IPS-NIHi11 (cell line): ENCODE measurements around the gene KRTAP4-8.
"Not testable (repeated sequence)": the region's sequence is repeated elsewhere in the genome, so short reads cannot be mapped to it uniquely, and the experiment has no call there.

Experiments used
- DNase-seq: peaks from one replicate; pipeline ENCODE4 v3.0.0; 2012; ENCODE audit warnings: mixed read lengths, low spot score

The KRTAP4-8 gene

DNA sequence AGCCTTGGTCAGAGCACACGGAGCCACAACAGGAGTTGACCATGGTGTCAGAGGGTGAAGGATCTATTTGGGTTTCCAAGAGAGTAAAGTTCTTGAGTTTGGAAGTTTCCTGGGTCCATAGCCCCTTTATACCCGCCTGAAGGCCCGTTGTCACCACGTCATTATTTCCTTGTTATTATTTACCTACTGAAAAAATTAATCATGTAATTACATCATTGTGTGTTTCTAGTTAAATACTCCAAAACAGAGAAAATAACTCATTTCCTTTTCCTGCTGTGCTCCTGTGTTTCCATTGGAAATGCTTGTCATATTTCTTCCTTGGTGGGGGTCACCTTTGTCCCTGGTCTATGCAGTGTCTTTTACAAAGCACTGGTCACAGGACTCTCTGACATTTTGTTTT lies at the start of gene KRTAP4-8:
Gene KRTAP4-8 (minus strand): TSS at position 101 of the 400 bp plus-strand sequence. CDS start 58 bp downstream, at position 43.
- no peak for DNase-seq

DNA sequence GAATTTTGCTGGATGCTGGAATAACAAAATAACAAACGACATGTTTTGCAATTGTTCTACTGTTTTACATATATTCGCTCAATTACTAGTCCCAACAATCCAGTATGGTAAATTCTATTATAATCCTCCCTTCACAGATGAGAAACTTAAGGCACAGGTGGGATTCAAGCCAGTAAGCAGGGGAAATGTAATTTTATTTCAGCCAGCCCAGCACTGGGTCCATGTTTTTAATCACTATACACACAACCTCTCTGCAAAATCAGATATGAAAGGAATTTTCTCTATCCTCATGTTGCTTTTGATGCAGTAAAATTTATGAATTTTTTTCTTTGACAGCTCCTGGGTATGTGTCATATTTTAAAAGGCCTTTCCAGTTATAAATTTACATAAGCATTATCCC lies 47.3 kb upstream of the KRTAP4-8 start:
- no peak for DNase-seq

DNA sequence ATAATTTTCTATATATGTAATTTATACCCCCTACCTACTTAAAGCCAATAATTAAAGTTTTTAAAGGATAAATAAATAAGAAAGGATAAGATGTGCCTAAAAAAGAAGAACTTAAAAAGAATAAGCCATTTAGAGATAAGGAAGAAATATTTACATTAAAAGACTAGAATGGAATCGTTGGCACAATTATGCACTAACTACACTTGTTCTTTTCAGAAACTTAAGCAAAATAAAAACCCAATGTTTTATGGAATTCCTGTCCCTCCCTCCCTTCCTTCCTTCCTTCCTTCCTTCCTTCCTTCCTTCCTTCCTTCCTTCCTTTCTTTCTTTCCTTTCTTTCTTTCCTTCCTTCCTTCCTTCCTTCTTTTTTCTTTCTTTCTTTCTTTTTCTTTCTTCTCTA lies 46.9 kb upstream of the KRTAP4-8 start:
- DNase-seq: no peak

GRCh38 chr17:41141361-41141760 lies 43.4 kb upstream of the KRTAP4-8 start:
- no peak for DNase-seq

GRCh38 chr17:41140360-41141131 lies 42.6 kb upstream of the KRTAP4-8 start, which contains the start of gene KRTAP4-6:
Gene KRTAP4-6, minus strand, starts transcription at chr17:41140544. Its CDS starts 57 bp downstream, at chr17:41140487.
- no peak for DNase-seq

GRCh38 chr17:41139865-41140264 lies 41.9 kb upstream of the KRTAP4-8 start:
- DNase-seq: not testable (repeated sequence)

GRCh38 chr17:41133880-41134735 lies 36.2 kb upstream of the KRTAP4-8 start:
- DNase-seq: no peak

- no peak for DNase-seq
Measured at GRCh38 chr17:41131979-41132378, 34.0 kb upstream of the KRTAP4-8 start.

DNA sequence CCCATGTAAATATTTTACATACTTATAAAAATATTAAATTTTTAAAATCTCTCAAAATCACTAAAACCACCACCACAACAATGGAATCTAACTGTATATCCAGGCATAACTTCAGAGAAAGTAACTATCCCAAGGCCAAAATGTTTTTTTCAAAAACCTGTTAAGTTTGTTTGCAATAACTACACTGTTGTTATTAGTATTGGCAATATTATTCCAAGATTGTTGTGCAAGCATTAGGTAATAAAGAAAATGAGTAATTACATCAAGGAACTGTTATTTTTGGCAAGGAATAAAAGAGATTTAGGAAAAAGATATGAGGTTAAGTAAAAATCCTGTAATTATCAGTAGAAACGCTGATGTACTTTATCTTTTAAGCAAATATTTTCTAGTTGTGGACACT lies 29.4 kb upstream of the KRTAP4-8 start:
- no peak for DNase-seq

GRCh38 chr17:41126412-41126811 lies 28.5 kb upstream of the KRTAP4-8 start:
- DNase-seq: no peak

- DNase-seq: no peak
Measured at GRCh38 chr17:41125064-41125463, 27.1 kb upstream of the KRTAP4-8 start.

- not testable (repeated sequence) for DNase-seq
Measured at GRCh38 chr17:41123991-41124371, 26.0 kb upstream of the KRTAP4-8 start, which contains the start of gene KRTAP4-12. Gene KRTAP4-12, minus strand, starts transcription at chr17:41124182. Its CDS starts 60 bp downstream, at chr17:41124122.

DNA sequence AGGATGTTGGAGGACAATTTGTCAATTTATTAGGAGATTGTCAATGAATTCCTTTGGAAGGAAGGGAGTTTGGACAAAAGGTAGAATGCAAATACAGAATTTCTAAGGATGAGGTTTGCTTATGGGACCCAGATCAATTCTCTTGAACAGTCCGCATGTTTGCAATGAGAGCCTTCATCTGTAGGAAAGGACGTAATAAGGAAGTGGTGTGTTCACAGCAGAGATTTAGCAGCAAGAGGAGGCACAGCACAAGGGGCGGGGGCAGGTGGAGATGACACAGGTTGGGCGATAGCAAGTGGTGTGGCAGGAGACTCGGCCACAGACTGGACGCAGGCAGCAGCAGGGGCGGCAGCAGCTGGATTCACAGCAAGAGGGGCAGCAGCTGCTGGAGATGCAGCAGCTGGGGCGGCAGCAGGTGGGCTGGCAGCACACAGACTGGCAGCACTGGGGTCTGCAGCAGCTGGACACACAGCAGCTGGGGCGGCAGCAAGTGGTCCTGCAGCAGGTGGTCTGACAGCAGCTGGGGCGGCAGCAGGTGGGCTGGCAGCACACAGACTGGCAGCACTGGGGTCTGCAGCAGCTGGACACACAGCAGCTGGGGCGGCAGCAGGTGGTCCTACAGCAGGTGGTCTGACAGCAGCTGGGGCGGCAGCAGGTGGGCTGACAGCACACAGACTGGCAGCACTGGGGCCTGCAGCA lies 25.5 kb upstream of the KRTAP4-8 start:
- DNase-seq: not testable (repeated sequence)

DNA sequence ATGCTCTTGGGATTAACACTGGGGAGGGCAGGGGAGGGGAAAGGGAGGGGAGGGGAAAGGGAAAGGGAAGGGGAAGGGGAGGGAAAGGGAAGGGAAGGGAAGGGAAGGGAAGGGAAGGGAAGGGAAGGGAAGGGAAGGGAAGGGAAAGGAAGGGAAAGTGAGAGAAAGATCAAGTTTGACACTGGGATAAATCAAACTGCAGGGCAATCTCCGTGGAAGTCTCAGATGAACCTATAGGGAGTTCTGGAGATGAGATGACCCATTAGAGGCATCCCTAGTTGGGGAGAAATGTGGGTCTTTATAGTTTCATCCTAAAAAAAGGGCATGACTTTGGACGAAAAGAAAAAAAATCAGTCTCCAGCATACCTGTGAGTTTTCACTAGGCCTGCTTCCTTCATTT lies 23.8 kb upstream of the KRTAP4-8 start:
- DNase-seq: no peak

DNA sequence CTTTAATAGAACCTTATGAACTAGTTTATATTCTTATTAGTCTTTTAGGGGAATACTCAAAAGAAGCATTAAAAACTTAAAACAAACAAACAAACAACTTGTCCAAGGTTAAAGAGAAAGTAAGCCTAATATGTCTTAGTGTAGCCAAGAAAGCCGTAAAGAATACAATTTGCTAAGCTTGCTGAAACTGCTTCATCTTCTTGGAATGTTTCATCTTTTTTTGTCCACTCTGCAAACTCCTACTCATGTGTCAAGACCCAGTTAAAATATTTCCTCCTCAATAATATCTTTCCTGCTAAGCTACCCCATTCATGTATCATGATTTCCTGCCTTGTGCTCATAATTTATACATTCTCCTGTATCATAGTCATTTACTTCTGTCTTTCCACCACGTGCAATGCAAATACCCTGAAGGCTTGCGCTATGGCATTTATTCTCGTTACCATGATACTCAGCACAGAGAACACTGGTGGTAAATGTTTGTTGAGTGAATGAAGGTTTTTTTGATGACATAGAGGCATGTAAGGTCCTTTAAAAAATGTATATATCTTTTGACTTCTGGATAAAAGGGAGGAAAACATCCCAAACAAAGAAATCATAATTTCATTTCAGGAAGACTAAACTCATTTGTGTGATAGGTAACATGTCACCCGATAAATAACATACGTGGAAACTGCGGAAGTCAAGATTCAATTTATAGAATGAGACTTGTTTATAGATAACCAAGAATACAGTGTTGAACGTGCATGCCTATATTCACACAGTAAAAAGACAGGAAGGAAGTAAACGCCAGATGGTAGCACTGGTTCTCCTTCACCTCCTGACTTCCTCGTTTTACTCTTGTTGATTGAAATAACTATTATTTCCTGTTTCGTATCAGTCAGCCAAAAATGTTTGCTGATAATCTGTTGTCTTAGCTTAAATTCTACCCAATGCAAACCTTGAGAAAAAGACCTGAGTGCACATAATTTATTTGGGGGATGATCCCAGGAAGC lies 22.1 kb upstream of the KRTAP4-8 start:
- DNase-seq: not testable (repeated sequence)

- no peak for DNase-seq
Measured at GRCh38 chr17:41118721-41119120, 20.8 kb upstream of the KRTAP4-8 start.

DNA sequence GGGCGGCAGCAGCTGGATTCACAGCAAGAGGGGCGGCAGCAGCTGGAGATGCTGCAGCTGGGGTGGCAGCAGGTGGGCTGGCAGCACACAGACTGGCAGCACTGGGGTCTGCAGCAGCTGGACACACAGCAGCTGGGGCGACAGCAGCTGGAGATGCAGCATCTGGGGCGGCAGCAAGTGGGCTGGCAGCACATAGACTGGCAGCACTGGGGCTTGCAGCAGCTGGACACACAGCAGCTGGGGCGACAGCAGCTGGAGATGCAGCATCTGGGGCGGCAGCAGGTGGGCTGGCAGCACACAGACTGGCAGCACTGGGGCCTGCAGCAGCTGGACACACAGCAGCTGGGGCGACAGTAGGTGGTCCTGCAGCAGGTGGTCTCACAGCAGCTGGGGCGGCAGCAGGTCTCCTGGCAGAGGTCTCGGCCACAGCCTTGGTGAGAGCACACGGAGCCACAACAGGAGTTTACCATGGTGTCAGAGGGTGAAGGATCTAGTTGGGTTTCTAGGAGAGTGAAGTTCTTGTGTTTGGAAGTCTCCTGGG lies 20.0 kb upstream of the KRTAP4-8 start, which contains the start of gene KRTAP4-11:
Gene KRTAP4-11 (minus strand): TSS at position 528 of the 541 bp plus-strand sequence. CDS start 58 bp downstream, at position 470.
- DNase-seq: not testable (repeated sequence)

GRCh38 chr17:41116297-41116696 lies 18.4 kb upstream of the KRTAP4-8 start:
- no peak for DNase-seq

DNA sequence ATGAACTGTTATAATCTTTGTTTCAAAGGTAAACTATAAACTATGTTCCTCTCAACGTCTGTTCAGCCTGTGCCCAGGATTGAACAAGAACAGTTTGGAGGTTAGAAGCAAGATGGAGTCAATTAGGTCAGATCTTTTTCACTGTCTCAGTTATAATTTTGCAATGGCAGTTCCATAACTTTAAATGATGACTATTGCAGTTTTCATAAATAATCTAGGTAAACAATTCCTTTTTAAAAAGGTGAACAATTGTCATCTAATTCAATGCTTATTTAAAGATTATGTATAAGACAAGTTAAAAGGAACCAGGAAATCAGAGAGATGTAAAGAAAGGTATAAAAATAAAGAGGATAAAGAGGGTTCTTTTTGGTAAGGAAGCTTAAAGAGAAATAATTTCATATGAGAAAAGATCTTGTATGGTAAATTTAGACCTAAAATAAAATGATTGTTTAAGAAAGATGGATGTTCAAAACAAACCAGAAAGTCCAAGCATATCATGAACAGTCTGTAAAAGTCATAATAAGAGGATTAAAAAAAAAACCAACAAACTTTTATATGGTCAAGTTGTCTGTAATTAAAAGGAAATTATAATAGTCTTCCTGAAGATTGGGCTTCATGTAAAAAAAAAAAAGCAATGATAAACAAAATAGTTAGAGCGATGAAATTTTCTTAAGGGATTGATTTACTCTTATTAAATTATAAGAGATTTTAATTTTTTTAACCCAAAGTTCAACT lies 13.4 kb upstream of the KRTAP4-8 start:
- DNase-seq: no peak
